ENCODE results near the gene CYP2E1.
A peak's percentile ranks its signal among the peaks of the same experiment; 100 is the strongest.
"Not testable (repeated sequence)": the region's sequence is repeated elsewhere in the genome, so short reads cannot be mapped to it uniquely, and the experiment has no call there.

Gene CYP2E1

GRCh38 chr10:133515471-133515870, 11.7 kb upstream of the CYP2E1 start:
- in situ Hi-C loops (cut with MboI; ENCODE audit: low pct_unique_long_range_greater_than_20kb, low sequenced_read_pairs, unreplicated experiment), result no loop called here
- DNase-seq (ENCODE audit: low spot score), result no peak
- TF ChIP-seq, protein P1, sequence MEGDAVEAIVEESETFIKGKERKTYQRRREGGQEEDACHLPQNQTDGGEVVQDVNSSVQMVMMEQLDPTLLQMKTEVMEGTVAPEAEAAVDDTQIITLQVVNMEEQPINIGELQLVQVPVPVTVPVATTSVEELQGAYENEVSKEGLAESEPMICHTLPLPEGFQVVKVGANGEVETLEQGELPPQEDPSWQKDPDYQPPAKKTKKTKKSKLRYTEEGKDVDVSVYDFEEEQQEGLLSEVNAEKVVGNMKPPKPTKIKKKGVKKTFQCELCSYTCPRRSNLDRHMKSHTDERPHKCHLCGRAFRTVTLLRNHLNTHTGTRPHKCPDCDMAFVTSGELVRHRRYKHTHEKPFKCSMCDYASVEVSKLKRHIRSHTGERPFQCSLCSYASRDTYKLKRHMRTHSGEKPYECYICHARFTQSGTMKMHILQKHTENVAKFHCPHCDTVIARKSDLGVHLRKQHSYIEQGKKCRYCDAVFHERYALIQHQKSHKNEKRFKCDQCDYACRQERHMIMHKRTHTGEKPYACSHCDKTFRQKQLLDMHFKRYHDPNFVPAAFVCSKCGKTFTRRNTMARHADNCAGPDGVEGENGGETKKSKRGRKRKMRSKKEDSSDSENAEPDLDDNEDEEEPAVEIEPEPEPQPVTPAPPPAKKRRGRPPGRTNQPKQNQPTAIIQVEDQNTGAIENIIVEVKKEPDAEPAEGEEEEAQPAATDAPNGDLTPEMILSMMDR (IDR thresholded peaks at IDR 0.05; ENCODE audit: extremely low read depth, insufficient read depth, missing control alignments), result no peak

GRCh38 chr10:133516057-133516456, 11.1 kb upstream of the CYP2E1 start:
- no peak for DNase-seq (ENCODE audit: low spot score)
- TF ChIP-seq, protein P1 (IDR thresholded peaks at IDR 0.05; ENCODE audit: extremely low read depth, insufficient read depth, missing control alignments), result no peak
- in situ Hi-C loops (cut with MboI; ENCODE audit: low pct_unique_long_range_greater_than_20kb, low sequenced_read_pairs, unreplicated experiment), result no loop called here

GRCh38 chr10:133518517-133518916, 8.6 kb upstream of the CYP2E1 start:
- in situ Hi-C loops (cut with MboI; ENCODE audit: low pct_unique_long_range_greater_than_20kb, low sequenced_read_pairs, unreplicated experiment); DNase-seq (ENCODE audit: low spot score): not testable (repeated sequence)

GRCh38 chr10:133520193-133520738, 6.9 kb upstream of the CYP2E1 start:
- TF ChIP-seq, protein P1 (IDR thresholded peaks at IDR 0.05; ENCODE audit: extremely low read depth, insufficient read depth, missing control alignments), result peak; percentile 72
- peak; percentile 86 for DNase-seq (ENCODE audit: low spot score)
- in situ Hi-C loops (cut with MboI; ENCODE audit: low pct_unique_long_range_greater_than_20kb, low sequenced_read_pairs, unreplicated experiment), result no loop called here

- in situ Hi-C loops (cut with MboI; ENCODE audit: low pct_unique_long_range_greater_than_20kb, low sequenced_read_pairs, unreplicated experiment), result no loop called here
- TF ChIP-seq, protein P1 (IDR thresholded peaks at IDR 0.05; ENCODE audit: extremely low read depth, insufficient read depth, missing control alignments), result no peak
- no peak for DNase-seq (ENCODE audit: low spot score)
Observed at GRCh38 chr10:133523631-133524203, 3.4 kb upstream of the CYP2E1 start.

- in situ Hi-C loops (cut with MboI; ENCODE audit: low pct_unique_long_range_greater_than_20kb, low sequenced_read_pairs, unreplicated experiment), result no loop called here
- TF ChIP-seq, protein P1 (IDR thresholded peaks at IDR 0.05; ENCODE audit: extremely low read depth, insufficient read depth, missing control alignments), result no peak
- no peak for DNase-seq (ENCODE audit: low spot score)
Observed at GRCh38 chr10:133525444-133525843, 1.7 kb upstream of the CYP2E1 start.

- DNase-seq (ENCODE audit: low spot score), result no peak
- in situ Hi-C loops (cut with MboI; ENCODE audit: low pct_unique_long_range_greater_than_20kb, low sequenced_read_pairs, unreplicated experiment), result no loop called here
- TF ChIP-seq, protein P1 (IDR thresholded peaks at IDR 0.05; ENCODE audit: extremely low read depth, insufficient read depth, missing control alignments), result no peak
Observed at GRCh38 chr10:133527771-133528271, 658 bp downstream of the CYP2E1 start.

Measured in GM13977 (cell line).